ENCODE data around the gene SUPT5H. TPM values are rescaled to one million over a fixed set of nuclear protein-coding genes. Genes with fewer than 3 reads are reported as not detected.
A peak's percentile ranks its signal among the peaks of the same experiment; 100 is the strongest.

Gene SUPT5H
- total RNA-seq, 1 donor from 2014 or later = 121 TPM

DNA sequence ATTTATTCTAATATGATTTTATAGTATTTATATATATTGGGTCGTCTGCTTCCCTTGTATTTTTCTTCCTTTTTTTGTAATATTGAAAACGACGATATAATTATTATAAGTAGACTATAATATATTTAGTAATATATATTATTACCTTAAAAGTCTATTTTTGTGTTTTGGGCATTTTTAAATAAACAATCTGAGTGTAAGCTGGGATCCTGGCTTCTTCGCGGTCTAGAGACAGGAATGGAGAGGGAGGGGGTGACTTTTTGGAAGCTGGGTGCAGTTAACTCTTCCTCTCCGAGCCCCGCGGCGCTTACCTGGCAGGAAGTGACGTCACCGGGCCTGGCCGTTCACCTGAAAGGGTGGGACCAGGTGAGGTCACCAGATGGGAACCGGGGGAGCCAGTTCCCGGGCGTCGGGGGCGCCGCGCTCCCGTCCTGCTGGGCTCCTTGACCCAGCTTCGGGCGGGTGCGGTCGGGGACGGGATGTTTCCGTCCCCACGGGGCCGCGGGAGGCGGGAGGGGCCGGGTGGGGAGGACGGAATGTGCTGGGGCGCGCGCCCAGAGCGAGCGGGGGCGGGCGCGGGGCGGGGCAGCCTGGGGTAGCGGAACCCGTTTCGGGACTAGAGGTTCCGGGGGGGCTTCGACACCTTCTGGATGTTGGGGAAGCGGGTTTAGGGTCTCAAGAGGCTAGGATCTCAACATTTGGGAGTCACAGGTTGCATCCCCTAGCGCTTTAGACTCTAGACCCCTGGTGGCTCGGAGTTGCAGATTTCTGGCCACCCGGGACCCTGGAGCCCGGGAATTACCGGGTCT, 36.0 kb upstream of the SUPT5H start:
- DNase-seq (ENCODE audit: low spot score) = peak; percentile 96

DNA sequence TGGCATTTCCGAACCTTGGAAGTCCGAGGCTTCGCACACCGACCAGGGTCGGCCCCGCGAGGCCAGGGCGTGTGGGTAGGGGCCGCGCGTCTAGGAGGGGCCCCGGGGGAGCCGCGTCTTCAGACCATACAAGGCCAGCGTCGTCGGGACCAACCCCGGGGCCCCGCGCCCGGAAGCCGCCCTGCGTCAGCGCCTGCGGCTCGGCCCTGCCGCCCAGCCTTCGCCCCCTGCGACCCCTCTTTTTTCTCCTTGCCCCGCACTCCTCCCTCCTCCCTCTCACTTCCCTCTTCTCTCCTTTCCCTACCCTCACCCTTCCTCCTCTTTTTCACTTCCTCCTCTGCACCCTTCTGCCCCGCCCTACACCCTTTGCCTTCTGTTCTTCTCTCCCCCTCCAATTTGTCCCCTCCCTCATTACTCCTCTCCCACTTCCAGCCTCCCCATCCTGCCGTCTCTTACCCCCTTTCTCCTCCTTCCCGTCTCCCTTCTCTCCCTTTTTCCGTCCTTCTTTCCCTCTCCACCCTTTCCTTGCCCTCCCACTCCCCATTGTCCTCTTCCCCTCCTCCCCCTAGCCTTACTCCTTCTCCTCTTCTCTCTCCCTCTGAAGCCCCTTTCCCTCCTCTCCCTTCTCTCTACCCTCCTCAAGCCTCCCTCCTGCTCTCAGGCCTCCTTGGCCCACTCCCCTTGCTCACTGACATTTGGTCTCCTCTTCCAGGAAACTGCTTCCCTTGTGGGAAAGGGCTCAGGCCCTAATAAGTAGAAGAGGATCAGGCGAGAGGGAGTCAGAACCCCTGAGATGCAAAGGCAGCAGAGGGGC, 35.2 kb upstream of the SUPT5H start:
- DNase-seq (ENCODE audit: low spot score) = peak; percentile 88

DNA sequence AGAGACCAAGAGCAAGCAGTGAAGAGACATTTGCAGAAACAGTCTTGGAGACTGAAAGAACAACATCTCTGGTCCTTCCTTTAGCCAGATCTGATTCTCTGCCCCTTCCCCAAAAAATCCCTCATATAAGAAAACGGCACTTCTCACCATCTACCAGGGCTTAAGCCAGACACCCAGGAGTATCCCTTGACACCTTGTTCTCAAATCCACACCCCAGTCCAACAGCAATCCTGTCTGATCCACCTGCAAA, 34.6 kb upstream of the SUPT5H start:
- no peak for DNase-seq (ENCODE audit: low spot score)

DNA sequence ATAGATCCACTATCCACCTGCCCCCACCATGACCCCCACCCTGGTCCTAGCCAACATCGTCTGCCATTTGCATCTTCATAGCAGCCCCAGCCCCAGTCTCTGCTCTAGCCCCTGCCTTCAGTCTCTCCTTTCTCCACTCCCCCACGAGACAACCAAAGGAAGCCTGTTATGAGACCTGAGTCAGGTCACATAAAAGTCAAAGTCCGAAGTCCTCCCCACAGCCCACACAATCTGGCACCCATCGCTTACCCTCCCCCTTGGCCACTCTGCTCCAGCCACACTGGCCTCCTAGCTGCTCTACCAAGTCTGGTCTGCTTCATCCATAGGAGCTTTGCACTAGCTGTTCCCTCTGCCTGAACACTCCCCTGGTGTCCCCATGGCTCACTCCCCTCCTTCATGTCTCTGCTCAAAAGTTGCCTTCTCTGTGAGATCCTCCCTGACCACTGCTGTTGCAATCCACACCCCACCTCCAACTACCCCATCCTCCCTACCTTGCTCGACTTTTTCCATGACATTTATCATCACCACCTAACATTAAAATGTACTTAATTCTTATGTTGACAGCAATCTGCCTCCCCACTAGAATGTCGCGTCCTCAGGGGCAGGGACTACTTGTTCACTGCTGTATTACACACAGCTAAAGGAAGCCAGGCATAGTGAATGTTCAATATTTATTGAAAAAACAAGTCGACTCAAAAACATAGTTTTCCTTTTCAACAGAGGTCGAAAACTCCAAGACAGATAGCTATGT, 34.1 kb upstream of the SUPT5H start:
- DNase-seq (ENCODE audit: low spot score) = peak; percentile 69

DNA sequence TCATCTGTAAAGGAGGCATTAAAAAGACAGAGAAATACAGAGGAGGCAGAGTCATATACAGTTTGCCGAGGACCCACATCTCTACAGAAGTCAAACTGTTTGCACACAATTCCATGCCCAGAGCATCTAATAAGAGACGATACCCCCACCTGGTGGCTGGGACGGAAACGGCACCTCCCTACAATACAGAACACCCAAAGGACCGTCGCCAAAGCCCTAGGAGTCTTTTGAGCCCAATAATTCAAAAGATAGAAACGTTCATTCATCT, 33.6 kb upstream of the SUPT5H start:
- DNase-seq (ENCODE audit: low spot score) = peak; percentile 95

DNA sequence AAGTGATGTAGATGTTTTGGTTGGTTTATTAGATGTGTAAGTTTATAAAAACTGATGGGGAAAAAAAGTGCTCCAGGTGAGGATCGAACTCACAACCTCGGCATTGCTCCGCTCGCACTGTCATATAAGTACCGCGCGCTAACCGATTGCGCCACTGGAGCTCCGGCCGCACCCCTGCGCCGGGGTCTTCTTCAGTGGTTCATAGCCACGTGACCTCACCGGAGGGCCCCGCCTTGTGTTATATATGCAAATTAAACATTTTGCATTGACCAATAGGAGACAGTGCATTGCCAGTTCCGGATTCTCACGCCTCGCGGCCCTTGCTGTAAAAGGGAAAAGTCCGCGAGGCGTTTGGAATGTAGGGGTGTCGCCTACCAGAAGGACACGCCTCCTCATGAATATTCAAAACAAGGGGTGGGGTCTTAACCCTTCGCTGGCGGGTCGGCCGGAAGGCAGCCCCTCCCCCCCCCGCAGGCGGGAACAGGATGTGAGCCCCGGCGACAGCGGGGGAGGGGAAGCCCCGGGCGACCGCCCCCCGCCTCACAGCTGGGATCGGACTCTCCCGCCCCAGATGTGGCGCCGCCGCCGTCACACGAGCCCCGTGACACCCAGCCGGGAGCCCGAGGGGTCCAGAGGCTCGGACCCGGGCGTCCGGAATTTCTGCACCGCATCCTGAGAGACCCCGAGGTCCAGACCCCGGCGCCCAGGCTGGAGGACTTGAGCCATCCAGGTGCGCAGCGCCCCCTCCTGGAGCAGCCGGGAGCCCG, 33.1 kb upstream of the SUPT5H start, which contains the start of gene PLEKHG2:
PLEKHG2 (plus strand) TSS at position 570 of the 767 bp plus-strand sequence. CDS start 1,418 bp downstream, outside the sequence.
- peak; percentile 99 for DNase-seq (ENCODE audit: low spot score)

DNA sequence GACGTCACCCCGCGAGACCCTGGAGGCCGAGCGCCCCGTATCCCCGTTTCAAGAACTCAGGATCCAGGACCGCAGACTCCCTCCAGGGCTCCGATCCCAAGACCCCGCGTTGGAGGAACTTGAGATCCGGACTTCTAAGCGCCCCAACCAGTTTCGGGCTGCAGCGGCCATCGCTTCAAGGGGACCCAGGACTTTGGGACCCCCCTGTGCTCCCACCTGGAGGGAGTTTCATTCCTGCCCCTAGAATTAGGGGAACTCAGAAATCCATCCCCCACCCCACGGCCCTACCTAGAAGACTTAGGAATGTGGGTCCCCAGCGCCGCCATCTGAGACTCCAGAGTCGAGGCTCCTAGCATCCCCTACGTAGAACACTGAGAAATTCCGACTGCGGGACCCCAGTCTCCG, 32.5 kb upstream of the SUPT5H start:
- DNase-seq (ENCODE audit: low spot score) = no peak

DNA sequence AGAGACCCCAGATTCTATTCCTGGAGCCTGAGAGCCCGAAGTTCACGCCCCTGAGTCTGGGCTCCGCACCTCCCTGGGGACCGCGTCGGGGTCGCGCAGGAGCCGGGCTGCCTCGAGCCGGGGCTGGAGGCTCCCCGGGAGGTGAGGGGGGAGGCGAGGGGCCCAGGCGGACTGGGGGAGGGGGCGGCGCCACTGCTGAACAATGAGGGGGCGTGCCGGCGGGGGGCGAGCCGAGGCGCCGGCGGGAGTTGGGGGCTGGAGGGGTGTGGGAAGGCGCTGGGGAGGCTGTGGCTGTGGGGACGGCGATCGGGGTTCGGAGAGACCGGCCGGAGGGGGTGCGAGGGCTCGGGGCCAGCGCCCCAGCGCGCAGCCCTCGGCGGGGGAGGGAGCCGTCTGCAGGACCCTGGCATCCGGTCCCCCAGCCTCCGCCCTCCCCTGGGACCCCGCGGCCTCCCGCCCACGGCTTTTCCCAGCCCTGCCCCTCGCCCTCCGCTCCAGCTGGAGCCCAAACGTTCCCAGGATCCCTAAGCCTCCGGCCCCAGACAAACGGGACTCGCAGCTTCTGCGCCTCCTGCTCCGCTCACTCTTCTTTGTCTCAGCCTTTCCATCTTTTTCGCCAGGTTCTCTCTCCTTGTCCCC, 32.0 kb upstream of the SUPT5H start:
- DNase-seq (ENCODE audit: low spot score) = peak; percentile 75

DNA sequence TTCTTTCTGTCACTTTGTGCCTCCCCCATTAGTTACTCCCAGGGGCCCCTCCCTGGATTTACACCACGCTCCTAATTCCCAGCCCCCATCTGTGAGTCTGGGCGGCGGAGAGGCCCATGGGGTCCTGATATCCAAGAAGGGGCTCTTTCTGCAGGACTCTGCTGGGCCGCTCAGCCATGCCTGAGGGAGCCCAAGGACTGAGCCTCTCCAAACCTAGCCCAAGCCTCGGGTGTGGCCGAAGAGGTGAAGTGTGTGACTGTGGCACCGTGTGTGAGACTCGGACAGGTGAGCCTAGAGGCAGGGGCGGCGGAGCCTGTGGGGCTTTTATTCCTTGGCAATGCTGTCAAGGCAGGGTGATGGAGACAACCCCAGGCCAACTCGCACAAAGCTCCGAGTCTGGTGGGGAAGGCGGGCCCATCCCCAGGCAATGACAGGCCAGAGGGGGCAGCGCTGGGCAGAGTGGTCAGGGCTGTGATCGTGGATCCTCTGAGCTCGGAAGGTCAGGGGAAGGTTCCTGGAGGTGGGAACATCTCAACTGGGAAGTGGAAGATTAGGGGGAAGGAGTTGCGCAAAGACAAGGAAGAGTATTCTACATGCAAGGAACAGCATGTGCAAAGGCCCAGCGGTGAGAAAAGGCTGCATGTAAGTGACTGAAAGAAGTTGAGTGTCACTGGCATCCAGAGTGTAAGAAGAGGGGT, 31.3 kb upstream of the SUPT5H start:
- no peak for DNase-seq (ENCODE audit: low spot score)

DNA sequence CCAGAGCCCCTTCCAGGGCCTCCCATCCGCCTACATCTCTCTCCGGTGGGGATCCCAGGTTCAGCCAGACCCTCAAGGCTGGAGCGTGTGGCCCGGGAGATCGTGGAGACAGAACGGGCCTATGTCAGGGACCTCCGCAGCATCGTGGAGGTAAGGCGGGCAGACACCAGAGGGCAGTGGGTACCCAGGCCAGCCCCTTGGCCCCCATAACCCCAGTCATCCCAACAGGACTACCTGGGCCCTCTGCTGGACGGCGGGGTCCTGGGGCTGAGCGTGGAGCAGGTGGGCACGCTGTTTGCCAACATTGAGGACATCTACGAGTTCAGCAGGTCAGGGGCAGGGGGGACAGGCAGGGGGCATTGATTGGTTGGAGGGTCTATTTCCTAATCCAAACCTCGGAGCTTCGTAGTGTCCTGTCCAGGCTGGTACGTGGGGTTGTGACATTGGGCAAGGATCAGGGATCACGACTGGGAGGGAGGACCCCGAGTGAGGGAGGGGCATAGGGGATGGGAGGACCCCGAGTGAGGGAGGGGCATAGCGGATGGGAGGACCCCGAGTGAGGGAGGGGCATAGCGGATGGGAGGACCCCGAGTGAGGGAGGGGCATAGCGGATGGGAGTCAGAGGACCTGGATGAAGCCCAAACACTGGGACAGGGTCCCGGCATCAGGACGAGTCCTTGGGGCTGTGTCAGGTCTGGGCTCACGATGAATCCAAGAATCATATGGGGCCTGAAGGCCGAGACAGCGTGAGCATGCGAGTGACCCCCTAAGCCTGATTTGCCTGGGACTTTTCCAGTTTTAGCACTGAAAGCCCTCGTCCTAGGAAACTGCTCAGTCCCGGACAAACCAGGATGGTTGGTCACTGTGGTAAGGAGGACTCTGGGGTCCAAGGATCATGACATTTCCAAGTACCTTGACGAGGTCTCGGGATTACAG, 30.0 kb upstream of the SUPT5H start:
- DNase-seq (ENCODE audit: low spot score) = no peak

DNA sequence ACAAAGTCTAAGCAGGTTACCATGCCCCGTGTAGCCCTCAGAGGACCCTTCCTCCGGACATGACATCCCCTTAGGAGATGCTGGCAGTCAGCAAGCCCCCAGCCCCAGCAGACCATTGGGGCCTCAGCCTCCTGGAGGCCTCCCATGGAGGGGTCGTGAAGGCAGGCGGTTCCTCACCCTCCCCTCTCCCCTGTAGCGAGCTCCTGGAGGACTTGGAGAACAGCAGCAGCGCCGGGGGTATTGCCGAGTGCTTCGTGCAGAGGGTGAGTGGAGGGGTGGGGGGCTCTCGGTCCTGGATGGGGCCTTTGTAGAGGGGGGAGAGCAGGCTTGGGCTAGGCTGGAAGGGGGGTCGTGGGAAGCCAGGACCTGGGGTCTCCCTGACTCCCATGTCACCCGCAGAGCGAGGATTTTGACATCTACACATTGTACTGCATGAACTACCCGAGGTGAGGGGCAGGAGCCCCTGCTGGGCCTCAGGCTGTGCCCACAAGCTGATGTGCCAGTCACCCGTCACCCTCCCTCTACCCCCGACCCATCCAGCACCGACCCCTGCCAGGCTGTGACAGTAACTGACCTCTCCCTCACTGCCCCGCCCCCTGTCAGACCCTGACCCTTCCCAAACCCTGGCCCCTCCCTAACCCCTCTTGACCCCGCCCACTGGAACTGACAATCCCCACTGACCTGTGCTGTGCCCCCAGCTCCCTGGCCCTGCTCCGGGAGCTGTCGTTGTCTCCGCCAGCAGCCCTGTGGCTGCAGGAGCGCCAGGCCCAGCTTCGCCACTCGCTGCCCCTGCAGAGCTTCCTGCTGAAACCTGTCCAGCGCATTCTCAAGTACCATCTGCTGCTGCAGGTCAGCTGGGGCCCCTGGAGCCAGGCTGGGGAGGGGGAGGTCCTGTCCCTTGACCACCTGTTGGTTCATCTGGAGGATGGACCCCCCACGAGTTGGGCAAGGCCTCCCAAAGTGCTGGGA, 28.9 kb upstream of the SUPT5H start:
- DNase-seq (ENCODE audit: low spot score) = no peak

DNA sequence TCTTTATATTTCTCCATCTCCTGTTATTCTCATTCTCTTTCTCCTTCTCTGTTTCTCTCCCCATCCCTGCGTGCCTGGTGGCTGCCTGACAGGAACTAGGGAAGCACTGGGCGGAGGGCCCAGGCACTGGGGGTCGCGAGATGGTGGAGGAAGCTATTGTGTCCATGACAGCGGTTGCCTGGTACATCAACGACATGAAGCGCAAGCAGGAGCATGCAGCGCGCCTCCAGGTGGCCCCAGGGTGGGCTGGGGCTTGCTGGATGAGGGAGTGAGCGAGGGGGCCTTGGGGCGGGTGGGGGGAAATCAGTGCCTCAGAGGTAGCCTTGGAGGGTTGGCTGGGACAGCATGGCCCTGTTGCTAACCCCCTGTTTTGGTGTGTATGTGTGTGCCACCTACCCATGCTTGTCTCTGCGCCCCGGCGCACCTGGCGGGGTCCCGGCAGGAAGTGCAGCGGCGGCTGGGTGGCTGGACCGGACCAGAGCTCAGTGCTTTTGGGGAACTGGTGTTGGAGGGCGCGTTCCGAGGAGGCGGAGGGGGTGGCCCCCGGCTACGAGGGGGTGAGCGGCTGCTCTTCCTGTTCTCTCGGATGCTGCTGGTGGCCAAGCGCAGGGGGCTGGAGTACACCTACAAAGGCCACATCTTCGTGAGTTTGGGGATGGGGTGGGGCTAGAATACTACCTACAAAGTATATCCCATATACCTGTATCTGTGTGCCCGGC, 27.8 kb upstream of the SUPT5H start:
- no peak for DNase-seq (ENCODE audit: low spot score)

DNA sequence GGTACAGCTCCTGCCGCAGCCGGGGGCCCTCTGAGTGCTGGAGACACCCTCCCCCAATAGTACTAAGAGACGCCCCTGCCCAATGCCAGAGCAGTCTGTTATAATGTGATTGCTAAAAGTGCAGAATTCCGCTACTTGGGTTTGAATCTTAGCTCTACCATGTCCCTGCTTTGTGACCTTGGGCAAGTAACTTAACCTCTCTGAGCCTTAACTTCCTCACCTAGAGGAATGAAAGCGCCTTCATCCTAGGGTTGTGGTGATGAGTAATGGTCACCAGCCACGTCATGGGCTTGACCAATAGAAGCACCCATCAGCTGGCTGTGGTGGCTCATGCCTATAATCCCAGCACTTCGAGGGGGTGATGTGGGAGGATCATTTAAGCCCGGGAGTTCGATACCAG, 26.4 kb upstream of the SUPT5H start:
- DNase-seq (ENCODE audit: low spot score) = no peak

DNA sequence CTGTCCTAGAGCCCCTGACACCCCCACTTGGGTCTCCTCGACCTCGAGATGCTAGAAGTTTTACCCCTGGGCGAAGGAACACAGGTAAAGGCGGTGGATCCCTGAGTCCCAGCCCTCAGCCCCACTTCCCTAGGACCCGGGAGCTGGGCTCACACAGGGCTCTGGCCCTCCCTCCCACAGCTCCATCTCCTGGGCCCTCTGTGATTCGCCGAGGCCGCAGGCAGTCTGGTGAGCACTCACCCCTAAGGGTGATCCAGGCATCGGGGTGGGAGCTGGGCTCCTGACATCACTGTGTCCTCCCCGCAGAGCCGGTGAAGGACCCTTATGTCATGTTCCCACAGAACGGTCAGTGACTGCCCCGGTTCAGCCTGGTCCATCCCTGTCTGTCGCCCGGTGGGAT, 24.6 kb upstream of the SUPT5H start:
- no peak for DNase-seq (ENCODE audit: low spot score)

DNA sequence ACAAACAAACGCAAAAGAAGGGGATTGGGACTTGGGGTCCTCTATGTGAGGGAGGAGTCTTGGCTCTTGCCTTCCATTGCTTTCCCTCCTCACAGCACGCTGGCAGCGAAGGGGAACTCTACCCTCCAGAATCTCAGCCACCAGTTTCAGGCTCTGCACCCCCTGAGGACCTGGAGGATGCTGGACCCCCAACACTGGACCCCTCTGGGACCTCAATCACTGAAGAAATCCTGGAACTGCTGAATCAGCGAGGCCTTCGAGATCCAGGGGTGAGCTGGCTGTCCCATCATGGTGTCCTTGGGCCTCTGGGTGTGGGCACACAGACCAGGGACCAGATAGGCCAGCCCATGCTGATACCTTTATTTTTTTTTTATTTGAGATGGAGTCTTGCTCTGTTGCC, 23.4 kb upstream of the SUPT5H start:
- DNase-seq (ENCODE audit: low spot score) = no peak

DNA sequence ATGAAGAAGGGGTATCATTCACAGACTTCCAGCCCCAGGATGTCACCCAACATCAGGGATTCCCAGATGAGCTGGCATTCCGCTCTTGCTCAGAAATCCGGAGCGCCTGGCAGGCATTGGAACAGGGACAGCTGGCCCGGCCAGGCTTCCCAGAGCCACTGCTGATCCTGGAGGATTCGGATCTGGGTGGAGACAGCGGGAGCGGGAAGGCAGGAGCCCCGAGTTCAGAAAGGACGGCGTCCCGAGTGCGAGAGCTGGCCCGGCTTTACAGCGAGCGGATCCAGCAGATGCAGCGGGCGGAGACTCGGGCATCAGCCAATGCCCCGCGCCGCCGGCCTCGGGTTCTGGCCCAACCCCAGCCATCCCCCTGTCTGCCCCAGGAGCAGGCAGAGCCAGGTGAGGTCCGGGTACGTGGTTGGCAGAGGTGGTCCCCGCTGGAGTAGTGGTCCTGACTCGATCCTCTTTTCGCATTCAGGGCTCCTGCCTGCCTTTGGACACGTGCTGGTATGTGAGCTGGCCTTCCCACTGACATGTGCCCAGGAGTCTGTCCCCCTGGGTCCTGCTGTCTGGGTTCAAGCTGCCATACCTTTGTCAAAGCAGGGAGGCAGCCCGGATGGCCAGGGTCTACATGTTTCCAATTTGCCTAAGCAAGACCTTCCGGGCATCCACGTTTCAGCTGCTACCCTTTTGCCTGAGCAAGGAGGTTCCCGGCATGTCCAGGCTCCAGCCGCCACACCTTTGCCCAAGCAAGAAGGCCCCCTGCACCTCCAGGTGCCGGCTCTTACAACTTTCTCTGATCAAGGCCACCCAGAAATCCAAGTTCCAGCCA, 21.9 kb upstream of the SUPT5H start:
- no peak for DNase-seq (ENCODE audit: low spot score)

DNA sequence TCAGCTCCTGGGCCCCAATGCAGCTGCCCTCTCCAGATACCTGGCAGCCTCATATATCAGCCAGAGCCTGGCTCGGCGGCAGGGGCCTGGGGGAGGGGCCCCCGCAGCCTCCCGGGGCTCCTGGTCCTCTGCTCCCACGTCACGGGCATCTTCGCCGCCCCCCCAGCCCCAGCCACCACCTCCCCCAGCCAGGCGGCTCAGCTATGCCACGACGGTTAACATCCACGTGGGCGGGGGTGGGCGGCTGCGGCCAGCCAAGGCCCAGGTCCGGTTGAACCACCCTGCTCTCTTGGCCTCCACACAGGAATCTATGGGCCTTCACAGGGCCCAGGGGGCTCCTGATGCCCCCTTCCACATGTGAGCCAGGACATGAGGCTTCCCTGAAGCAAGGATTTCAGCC, 20.4 kb upstream of the SUPT5H start:
- no peak for DNase-seq (ENCODE audit: low spot score)

All from ureter (tissue), 1 donor.